Chondrocyte (in vitro differentiated cells): ENCODE data around the gene AJUBA. TPM values are rescaled to one million over a fixed set of nuclear protein-coding genes. Genes with fewer than 3 reads are reported as not detected.
A peak's percentile ranks its signal among the peaks of the same experiment; 100 is the strongest.
"Not testable (repeated sequence)": the region's sequence is repeated elsewhere in the genome, so short reads cannot be mapped to it uniquely, and the experiment has no call there.

ENCODE experiments used
- DNase-seq: peaks from one replicate; pipeline ENCODE4 v3.0.0; 2021; ENCODE audit warnings: mixed read lengths, low spot score
- H3K27ac Mint-ChIP-seq: one replicate; pipeline ENCODE4 v1.8.0; 2021; ENCODE audit warnings: mild to moderate bottlenecking, moderate library complexity, mixed read lengths; ENCODE audit not compliant: unreplicated experiment
- H3K27me3 Mint-ChIP-seq: 2 replicates; pipeline ENCODE4 v1.8.0; 2021; ENCODE audit warnings: low read depth, mixed read lengths
- H3K36me3 Mint-ChIP-seq: 2 replicates; pipeline ENCODE4 v1.8.0; 2021; ENCODE audit warnings: low read depth, mixed read lengths
- H3K4me1 Mint-ChIP-seq: 2 replicates; pipeline ENCODE4 v1.8.0; 2021; ENCODE audit warnings: low read depth, mild to moderate bottlenecking, mixed read lengths
- H3K4me3 Mint-ChIP-seq: one replicate; pipeline ENCODE4 v1.8.0; 2021; ENCODE audit warnings: mild to moderate bottlenecking, moderate library complexity, mixed read lengths; ENCODE audit not compliant: unreplicated experiment
- H3K9me3 Mint-ChIP-seq: 2 replicates; pipeline ENCODE4 v1.8.0; 2021; ENCODE audit warnings: low read depth, mixed read lengths
- total RNA-seq: library from RNA; stranded (reverse); gene quantifications from 3 replicates; pipeline ENCODE4 v1.2.1, GENCODE V29; 2021
- TF ChIP-seq, protein P1 (sequence below): fragments of 200-600 bp; sonication (generic); IDR thresholded peaks from 2 replicates; pipeline ENCODE4 v1.5.0; 2021; ENCODE audit warnings: antibody characterized with exemption, mild to moderate bottlenecking, moderate library complexity

AJUBA gene
- total RNA-seq, 1 donor from 2014 or later, result 124 TPM

- TF ChIP-seq, protein P1, sequence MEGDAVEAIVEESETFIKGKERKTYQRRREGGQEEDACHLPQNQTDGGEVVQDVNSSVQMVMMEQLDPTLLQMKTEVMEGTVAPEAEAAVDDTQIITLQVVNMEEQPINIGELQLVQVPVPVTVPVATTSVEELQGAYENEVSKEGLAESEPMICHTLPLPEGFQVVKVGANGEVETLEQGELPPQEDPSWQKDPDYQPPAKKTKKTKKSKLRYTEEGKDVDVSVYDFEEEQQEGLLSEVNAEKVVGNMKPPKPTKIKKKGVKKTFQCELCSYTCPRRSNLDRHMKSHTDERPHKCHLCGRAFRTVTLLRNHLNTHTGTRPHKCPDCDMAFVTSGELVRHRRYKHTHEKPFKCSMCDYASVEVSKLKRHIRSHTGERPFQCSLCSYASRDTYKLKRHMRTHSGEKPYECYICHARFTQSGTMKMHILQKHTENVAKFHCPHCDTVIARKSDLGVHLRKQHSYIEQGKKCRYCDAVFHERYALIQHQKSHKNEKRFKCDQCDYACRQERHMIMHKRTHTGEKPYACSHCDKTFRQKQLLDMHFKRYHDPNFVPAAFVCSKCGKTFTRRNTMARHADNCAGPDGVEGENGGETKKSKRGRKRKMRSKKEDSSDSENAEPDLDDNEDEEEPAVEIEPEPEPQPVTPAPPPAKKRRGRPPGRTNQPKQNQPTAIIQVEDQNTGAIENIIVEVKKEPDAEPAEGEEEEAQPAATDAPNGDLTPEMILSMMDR, result no peak
- Mint-ChIP-seq H3K4me1 (peaks cover 47% of the 10 kb centered on the region), H3K4me3 (peak overlapping the region; percentile 74), H3K27ac (peak overlapping the region; percentile 90), H3K36me3 (no peaks in the 10 kb centered on the region), H3K9me3 (no peaks in the 10 kb centered on the region), H3K27me3 (no peaks in the 10 kb centered on the region)
- DNase-seq, result no peak
Observed at GRCh38 chr14:23005451-23006187, 23.3 kb upstream of the AJUBA start.

DNA sequence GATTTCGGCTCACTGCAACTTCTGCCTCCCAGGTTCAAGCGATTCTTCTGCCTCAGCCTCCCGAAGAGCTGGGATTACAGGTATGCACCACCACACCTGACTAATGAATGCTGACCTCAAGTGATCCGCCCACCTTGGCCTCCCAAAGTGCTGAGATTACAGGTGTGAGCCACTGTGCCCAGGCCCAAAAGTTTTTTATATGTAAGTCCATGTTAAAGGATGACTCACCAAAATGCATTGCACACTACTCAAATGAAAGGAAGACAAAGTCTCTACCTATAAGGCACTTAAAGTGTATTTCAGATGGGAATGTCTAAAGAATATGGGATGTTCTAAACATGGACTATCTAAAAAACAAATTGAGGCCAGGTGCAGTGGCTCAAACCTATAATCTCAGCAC, 21.9 kb upstream of the AJUBA start:
- H3K9me3 Mint-ChIP-seq, H3K27me3 Mint-ChIP-seq: not testable (repeated sequence)

GRCh38 chr14:23002592-23002991, 20.2 kb upstream of the AJUBA start:
- H3K27me3 Mint-ChIP-seq, result no peaks in the 10 kb centered on the region
- peaks cover 24% of the 10 kb centered on the region for H3K4me1 Mint-ChIP-seq
- TF ChIP-seq, protein P1, result no peak
- no peak overlapping the region for H3K4me3 Mint-ChIP-seq
- DNase-seq, result no peak
- no peaks in the 10 kb centered on the region for H3K9me3 Mint-ChIP-seq
- no peaks in the 10 kb centered on the region for H3K36me3 Mint-ChIP-seq
- no peak overlapping the region for H3K27ac Mint-ChIP-seq

More for the DNA sequence above, 21.9 kb upstream of the AJUBA start:
- peaks cover 36% of the 10 kb centered on the region for H3K4me1 Mint-ChIP-seq
- not testable (repeated sequence) for DNase-seq, H3K4me3 Mint-ChIP-seq, H3K36me3 Mint-ChIP-seq, H3K27ac Mint-ChIP-seq

DNA sequence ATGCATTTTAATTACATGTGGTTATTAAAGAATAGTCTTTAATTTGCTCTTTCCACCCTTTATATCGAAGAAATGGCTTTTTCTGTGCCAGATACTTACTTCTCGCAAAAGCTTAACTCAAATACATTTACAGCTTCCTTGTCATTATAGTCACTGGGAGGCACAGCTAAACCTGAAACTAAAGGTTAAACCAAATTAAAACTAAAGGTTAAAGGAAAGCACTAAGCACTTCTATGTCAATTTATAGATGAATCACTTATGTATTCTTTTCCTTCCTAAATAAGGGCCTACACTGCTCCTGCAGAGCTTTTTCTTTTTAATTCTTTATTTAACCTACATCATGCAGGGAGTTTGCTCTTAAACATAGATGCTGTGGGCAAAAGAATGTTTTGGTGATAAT, 18.5 kb upstream of the AJUBA start:
- Mint-ChIP-seq H3K27ac (no peak overlapping the region), H3K9me3 (no peaks in the 10 kb centered on the region), H3K4me3 (no peak overlapping the region), H3K27me3 (no peaks in the 10 kb centered on the region), H3K36me3 (no peaks in the 10 kb centered on the region), H3K4me1 (peaks cover 11% of the 10 kb centered on the region)
- TF ChIP-seq, protein P1, result no peak
- DNase-seq, result no peak

DNA sequence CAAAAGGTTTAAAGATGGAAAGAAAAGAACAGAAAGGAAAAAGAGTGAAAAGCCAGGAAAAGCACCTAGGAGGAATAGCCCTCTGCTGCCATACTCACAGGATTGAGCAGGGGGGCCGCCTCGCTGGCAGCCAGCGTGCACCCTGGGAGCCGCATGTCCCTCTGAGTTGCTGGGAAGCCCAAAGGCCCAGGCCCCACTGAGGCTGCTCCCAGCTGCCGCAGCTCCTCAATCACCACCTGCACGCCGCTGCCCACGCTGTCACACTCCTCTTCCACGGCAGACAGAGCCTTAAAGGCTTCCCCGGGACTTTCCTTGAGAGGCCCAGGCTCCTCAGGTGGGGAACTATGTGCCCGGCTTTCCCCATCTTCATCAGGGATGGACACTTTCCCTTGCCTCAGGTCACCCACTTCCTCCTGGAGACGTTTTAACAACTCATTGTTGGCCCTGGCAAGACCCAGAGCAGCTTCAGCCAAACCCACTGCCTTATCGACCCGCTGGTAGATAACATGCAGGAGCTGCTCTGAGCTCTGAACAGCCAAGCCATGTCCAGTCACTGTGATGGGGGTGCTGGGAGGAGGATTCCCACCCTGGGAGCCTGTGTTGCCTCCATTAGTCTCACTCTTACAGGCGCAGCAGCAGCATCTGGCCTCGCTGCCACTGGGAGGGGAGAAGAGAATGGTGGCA, 16.1 kb upstream of the AJUBA start:
- no peaks in the 10 kb centered on the region for H3K9me3 Mint-ChIP-seq
- H3K36me3 Mint-ChIP-seq, result no peaks in the 10 kb centered on the region
- H3K4me1 Mint-ChIP-seq, result peaks cover 17% of the 10 kb centered on the region
- no peaks in the 10 kb centered on the region for H3K27me3 Mint-ChIP-seq
- no peak overlapping the region for H3K4me3 Mint-ChIP-seq
- H3K27ac Mint-ChIP-seq, result no peak overlapping the region
- TF ChIP-seq, protein P1, result no peak
- no peak for DNase-seq
